Neuronal stem cell (in vitro differentiated cells): ENCODE measurements around the gene PCDH12.

Experiments
- DNase-seq: peaks from one replicate; pipeline ENCODE4 v3.0.0-alpha.2; 2013; ENCODE audit warnings: low spot score
- H2AFZ ChIP-seq: one replicate; pipeline ENCODE4 v1.6.1; 2013; ENCODE audit warnings: mild to moderate bottlenecking, low read length, inconsistent platforms
- H2AK5ac ChIP-seq: 2 replicates; pipeline ENCODE4 v1.6.1; 2013; ENCODE audit warnings: low read depth, mild to moderate bottlenecking, inconsistent platforms, low read length, moderate library complexity, mixed read lengths
- H2BK120ac ChIP-seq: 2 replicates; pipeline ENCODE4 v1.6.1; 2013; ENCODE audit warnings: low read depth, mild to moderate bottlenecking, inconsistent platforms, low read length, moderate library complexity, mixed read lengths
- H2BK12ac ChIP-seq: one replicate; pipeline ENCODE4 v1.6.1; 2013; ENCODE audit warnings: low read length, inconsistent platforms
- H2BK15ac ChIP-seq: 2 replicates; pipeline ENCODE4 v1.6.1; 2013; ENCODE audit warnings: mild to moderate bottlenecking, low read length, inconsistent platforms, mixed read lengths
- H2BK5ac ChIP-seq: one replicate; pipeline ENCODE4 v1.6.1; 2013; ENCODE audit warnings: inconsistent platforms, mild to moderate bottlenecking, low read length, moderate library complexity
- H3K14ac ChIP-seq: one replicate; pipeline ENCODE4 v1.6.1; 2013; ENCODE audit warnings: low read length, inconsistent platforms
- H3K18ac ChIP-seq: 2 replicates; pipeline ENCODE4 v1.6.1; 2013; ENCODE audit warnings: low read length, inconsistent platforms
- H3K23ac ChIP-seq: 2 replicates; pipeline ENCODE4 v1.6.1; 2013; ENCODE audit warnings: low read depth, mild to moderate bottlenecking, mixed read lengths, low read length, inconsistent platforms; ENCODE audit not compliant: poor library complexity
- H3K27ac ChIP-seq: replicated peaks from 3 replicates; pipeline ENCODE4 v1.5.1; 2013; ENCODE audit warnings: low read length, inconsistent platforms
- H3K27me3 ChIP-seq, 3 experiments: 2 replicates each; pipeline ENCODE4 v1.6.1; 2013; ENCODE audit warnings: low read length in 3 of 3, mild to moderate bottlenecking in 2 of 3, inconsistent platforms in 1 of 3, low read depth in 1 of 3, mixed read lengths in 1 of 3, moderate library complexity in 1 of 3; ENCODE audit not compliant: control insufficient read depth in 3 of 3, insufficient read depth in 3 of 3
- H3K36me3 ChIP-seq, 2 donors: replicated peaks in 1 of 2; 2 replicates each; pipeline ENCODE4 v1.6.1; 2013; ENCODE audit warnings: low read length in 2 of 2; ENCODE audit not compliant: control insufficient read depth in 2 of 2, insufficient read depth in 2 of 2
- H3K4ac ChIP-seq: 2 replicates; pipeline ENCODE4 v1.6.1; 2013; ENCODE audit warnings: inconsistent platforms, mild to moderate bottlenecking, low read length, moderate library complexity
- H3K4me1 ChIP-seq, 2 donors: 1 replicate in 1 of 2; 2 replicates in 1 of 2; pipeline ENCODE4 v1.6.1; 2013; ENCODE audit warnings: low read length in 2 of 2, low read depth in 1 of 2; ENCODE audit not compliant: control insufficient read depth in 2 of 2, insufficient read depth in 1 of 2
- H3K4me2 ChIP-seq: one replicate; pipeline ENCODE4 v1.6.1; 2013; ENCODE audit warnings: mild to moderate bottlenecking, low read length, inconsistent platforms; ENCODE audit not compliant: insufficient read depth, poor library complexity, severe bottlenecking
- H3K4me3 ChIP-seq, 2 donors: 2 replicates each; pipeline ENCODE4 v1.5.1; 2013; ENCODE audit warnings: low read length in 2 of 2, mild to moderate bottlenecking in 2 of 2, inconsistent platforms in 1 of 2, moderate library complexity in 1 of 2
- H3K79me1 ChIP-seq: one replicate; pipeline ENCODE4 v1.6.1; 2013; ENCODE audit warnings: low read depth, mild to moderate bottlenecking, inconsistent platforms, low read length, moderate library complexity
- H3K9ac ChIP-seq: one replicate; pipeline ENCODE4 v1.6.1; 2013; ENCODE audit warnings: mild to moderate bottlenecking, low read depth, low read length, inconsistent platforms; ENCODE audit not compliant: poor library complexity
- H3K9me3 ChIP-seq, 2 donors: replicated peaks in 1 of 2; 2 replicates each; pipeline versions ENCODE3 to v1.6.1; 2013; ENCODE audit warnings: low read length in 2 of 2, mild to moderate bottlenecking in 2 of 2, inconsistent platforms in 1 of 2, low read depth in 1 of 2, mixed read lengths in 1 of 2, moderate library complexity in 1 of 2; ENCODE audit not compliant: control insufficient read depth in 2 of 2, insufficient read depth in 1 of 2
- H4K8ac ChIP-seq: one replicate; pipeline ENCODE4 v1.6.1; 2013; ENCODE audit warnings: low read depth, mild to moderate bottlenecking, inconsistent platforms, low read length, moderate library complexity
- H4K91ac ChIP-seq: one replicate; pipeline ENCODE4 v1.6.1; 2013; ENCODE audit warnings: low read length, low read depth, mild to moderate bottlenecking, inconsistent platforms; ENCODE audit not compliant: poor library complexity
- WGBS, 2 donors: extraction: QIAGEN DNeasy Blood & Tissue Kit; methylation state at CpG; one replicate each; pipeline ENCODE4 v1.1.7; 2013; ENCODE audit warnings: missing lambda C conversion rate in 2 of 2, mixed read lengths in 1 of 2; ENCODE audit not compliant: insufficient read length in 2 of 2, insufficient replicate concordance in 1 of 2; ENCODE audit errors: extremely low coverage in 2 of 2; 5-methylcytosine and 5-hydroxymethylcytosine counted together

The PCDH12 gene

DNA sequence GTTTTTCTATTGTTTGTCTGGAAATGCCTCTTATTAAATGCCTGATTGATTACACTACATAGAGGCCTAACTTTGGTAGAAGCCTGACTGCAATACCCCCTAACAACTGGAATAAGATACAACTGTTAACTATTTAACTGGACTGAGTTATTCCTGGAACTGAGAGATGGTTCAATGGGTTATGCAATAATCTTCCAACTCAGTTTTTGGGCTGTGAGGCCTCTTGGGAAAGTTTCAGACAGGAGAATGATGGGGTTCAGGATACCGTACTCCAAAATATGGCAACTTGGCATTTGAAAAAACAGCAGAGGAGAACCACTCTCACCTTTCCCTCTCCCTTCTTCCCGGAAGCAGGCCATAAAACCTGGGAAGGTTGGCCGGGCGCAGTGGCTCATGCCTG lies 60.6 kb downstream of the PCDH12 start:
- no peaks in the 10 kb centered on the region for H3K4me1 ChIP-seq
- no CpG with 5 or more reads among the region's 4 CpGs for WGBS, 2 donors

More for the DNA sequence above, 60.6 kb downstream of the PCDH12 start:
- no peak overlapping the region for H4K8ac ChIP-seq
- no peaks in the 10 kb centered on the region for H3K27me3 ChIP-seq
- no peak overlapping the region for H2BK15ac ChIP-seq
- no peak overlapping the region for H3K9ac ChIP-seq
- no peak overlapping the region for H3K18ac ChIP-seq
- H3K36me3 ChIP-seq: no peaks in the 10 kb centered on the region
- H2AK5ac ChIP-seq: no peak overlapping the region
- no peak overlapping the region for H3K23ac ChIP-seq
- no peak overlapping the region for H2BK12ac ChIP-seq
- H2AFZ ChIP-seq: no peak overlapping the region
- no peak overlapping the region for H3K4me2 ChIP-seq
- no peak overlapping the region for H2BK120ac ChIP-seq
- H3K27ac ChIP-seq: no peak overlapping the region
- H3K4ac ChIP-seq: no peak overlapping the region
- H3K4me3 ChIP-seq: no peak overlapping the region
- no peaks in the 10 kb centered on the region for H3K79me1 ChIP-seq
- H4K91ac ChIP-seq: no peak overlapping the region
- H3K9me3 ChIP-seq: no peaks in the 10 kb centered on the region
- no peak for DNase-seq
- no peak overlapping the region for H2BK5ac ChIP-seq
- no peak overlapping the region for H3K14ac ChIP-seq
